HepG2 (cell line): Measurements from ENCODE around the gene CPT1C. TPM values are rescaled to one million over a fixed set of nuclear protein-coding genes. Genes with fewer than 3 reads are reported as not detected.

Experiments used
- ATAC-seq: fragments of 200-7000 bp; cut with Tn5 transposase; 3 replicates; pipeline ENCODE4 v1.9.1; 2020; ENCODE audit warnings: mild to moderate bottlenecking, moderate library complexity
- BruUV-seq: library from RNA; stranded (reverse); fragments of 400-500 nt; replicated peaks from 2 replicates; lab custom pipeline; 2021; lab: Mats Ljungman, UMichigan
- CTCF ChIA-PET: fragments of 300-600 bp; formaldehyde crosslinking; extraction: SDS; loops from one replicate; lab custom pipeline; 2021; ENCODE audit warnings: low total read pairs, inconsistent platforms, low intra/inter-chr PET ratio; lab: Yijun Ruan, JAX
- POLR2A ChIA-PET: fragments of 350-600 bp; sonication (Branson Sonifier 250); formaldehyde crosslinking; loops from one replicate; lab custom pipeline; 2020; ENCODE audit warnings: antibody characterized with exemption, inconsistent platforms; lab: Yijun Ruan, JAX
- DNase-seq: peaks from one replicate; pipeline ENCODE4 v3.0.0-alpha.2; 2015; ENCODE audit warnings: low spot score
- FAIRE-seq: peaks from 3 replicates; lab custom pipeline; 2011; peaks lifted over from hg19 to GRCh38; lab: Jason Lieb, UNC
- H2AFZ ChIP-seq: one replicate; pipeline ENCODE4 v1.6.1; 2011; ENCODE audit warnings: low read length, inconsistent platforms
- H3K27ac ChIP-seq: fragments of 300-600 bp; 3 replicates; pipeline ENCODE4 v1.8.0; 2011; ENCODE audit warnings: mixed run types, mild to moderate bottlenecking, mixed read lengths, low read length, inconsistent platforms; ENCODE audit not compliant: insufficient read depth; ENCODE audit errors: extremely low read length
- H3K27me3 ChIP-seq, 2 experiments: fragments of 200-600 bp in 1 of 2; 2 replicates in 1 of 2; 3 replicates in 1 of 2; pipeline versions ENCODE4 v1.6.0 to v1.8.0; 2011; ENCODE audit warnings: low read length in 2 of 2, mild to moderate bottlenecking in 2 of 2, moderate library complexity in 2 of 2, inconsistent platforms in 1 of 2; ENCODE audit not compliant: insufficient read depth in 2 of 2, control insufficient read depth in 1 of 2
- H3K36me3 ChIP-seq, 2 experiments: fragments of 200-600 bp in 1 of 2; replicated peaks in 1 of 2; 2 replicates in 1 of 2; 3 replicates in 1 of 2; pipeline versions ENCODE4 v1.5.1 to v1.8.0; 2011; ENCODE audit warnings: low read length in 2 of 2, inconsistent platforms in 1 of 2; ENCODE audit not compliant: insufficient read depth in 2 of 2, control insufficient read depth in 1 of 2
- H3K4me1 ChIP-seq: 2 replicates; pipeline ENCODE4 v1.5.1; 2012; ENCODE audit warnings: low read length, inconsistent platforms; ENCODE audit not compliant: insufficient read depth
- H3K4me2 ChIP-seq: 2 replicates; pipeline ENCODE4 v1.6.0; 2011; ENCODE audit warnings: low read depth, low read length, inconsistent platforms
- H3K4me3 ChIP-seq, 3 experiments: fragments of 200-600 bp in 1 of 3; sonication (generic), shearing (Covaris generic) in 1 of 3; replicated peaks in 1 of 3; 2 replicates each; pipeline ENCODE4 v1.5.1; 2011 to 2016; ENCODE audit warnings: low read length in 3 of 3, inconsistent platforms in 2 of 3, low read depth in 2 of 3, mild to moderate bottlenecking in 2 of 3, control low read depth in 1 of 3, mixed read lengths in 1 of 3; ENCODE audit not compliant: insufficient read depth in 1 of 3
- H3K79me2 ChIP-seq: one replicate; pipeline ENCODE4 v1.6.1; 2011; ENCODE audit warnings: low read length, inconsistent platforms; ENCODE audit not compliant: insufficient read depth
- H3K9ac ChIP-seq: 2 replicates; pipeline ENCODE4 v1.6.0; 2011; ENCODE audit warnings: mild to moderate bottlenecking, low read depth, low read length, inconsistent platforms; ENCODE audit not compliant: insufficient read depth
- H3K9me3 ChIP-seq: 2 replicates; pipeline ENCODE4 v1.5.1; 2012; ENCODE audit warnings: mild to moderate bottlenecking, low read length
- H4K20me1 ChIP-seq: 2 replicates; pipeline ENCODE4 v1.6.0; 2011; ENCODE audit warnings: inconsistent platforms, mild to moderate bottlenecking, low read length, moderate library complexity; ENCODE audit not compliant: insufficient read depth
- HOXA9 ChIP-seq: sonication (generic); formaldehyde crosslinking; IDR thresholded peaks from 2 replicates; pipeline ENCODE4 v1.8.1; 2022; ENCODE audit warnings: missing genetic modification reagents, mild to moderate bottlenecking, moderate library complexity, borderline replicate concordance
- RBFOX2 ChIP-seq: fragments of 200-400 bp; formaldehyde crosslinking; IDR thresholded peaks from 2 replicates; pipeline ENCODE4 v1.6.1; 2017; ENCODE audit warnings: low read depth, mild to moderate bottlenecking, low read length
- SAFB2 ChIP-seq: sonication (generic); formaldehyde crosslinking; IDR thresholded peaks from 2 replicates; pipeline ENCODE4 v1.5.1; 2020; ENCODE audit warnings: missing genetic modification reagents, low read depth, mild to moderate bottlenecking, borderline replicate concordance
- SALL2 ChIP-seq: sonication (generic); formaldehyde crosslinking; IDR thresholded peaks from 2 replicates; pipeline ENCODE4 v1.8.1; 2023; ENCODE audit warnings: mild to moderate bottlenecking, missing genetic modification reagents, inconsistent platforms
- SRY ChIP-seq: sonication (generic); formaldehyde crosslinking; IDR thresholded peaks from 2 replicates; pipeline ENCODE4 v1.8.0; 2022; ENCODE audit warnings: mild to moderate bottlenecking, missing genetic modification reagents
- TAF1 ChIP-seq: sonication (generic); formaldehyde crosslinking; IDR thresholded peaks from 2 replicates; pipeline ENCODE4 v1.4.0; 2020; ENCODE audit warnings: missing genetic modification reagents
- TARDBP ChIP-seq: sonication (generic); formaldehyde crosslinking; IDR thresholded peaks from 2 replicates; pipeline ENCODE4 v1.8.0; 2022; ENCODE audit warnings: mild to moderate bottlenecking, missing genetic modification reagents
- THAP7 ChIP-seq: sonication (generic); formaldehyde crosslinking; IDR thresholded peaks from 2 replicates; pipeline ENCODE4 v1.8.1; 2023; ENCODE audit warnings: mild to moderate bottlenecking, missing genetic modification reagents
- TMF1 ChIP-seq: sonication (generic); formaldehyde crosslinking; IDR thresholded peaks from 2 replicates; pipeline ENCODE4 v1.8.1; 2022; ENCODE audit warnings: low read depth, missing genetic modification reagents
- ZNF180 ChIP-seq: sonication (generic); formaldehyde crosslinking; IDR thresholded peaks from 2 replicates; pipeline ENCODE4 v1.4.0; 2020; ENCODE audit warnings: low read depth, missing genetic modification reagents, borderline replicate concordance
- ZNF329 ChIP-seq: sonication (generic); formaldehyde crosslinking; IDR thresholded peaks from 2 replicates; pipeline ENCODE4 v1.9.0; 2021; ENCODE audit warnings: low read depth, mild to moderate bottlenecking, missing genetic modification reagents
- ZNF441 ChIP-seq: sonication (generic); formaldehyde crosslinking; IDR thresholded peaks from 2 replicates; pipeline ENCODE4 v1.7.0; 2021; ENCODE audit warnings: missing genetic modification reagents, borderline replicate concordance
- WGBS: methylation state at CpG from one replicate; pipeline ENCODE4 v1.1.6; 2017; ENCODE audit warnings: low lambda C conversion rate; 5-methylcytosine and 5-hydroxymethylcytosine counted together
- in situ Hi-C: cut with HindIII; loops from 2 replicates; pipeline ENCODE4 v1.10.0; 2017; ENCODE audit warnings: low pct_unique_long_range_greater_than_20kb; ENCODE audit not compliant: extremely low pct_ligation_motif_present
- intact Hi-C: fragments of 100-400 bp; cut with micrococcal nuclease; formaldehyde crosslinking; loops from one replicate; pipeline ENCODE4 v1.10.0; 2022; ENCODE audit not compliant: unreplicated experiment
- polyA plus RNA-seq, 8 experiments: library from polyadenylated mRNA; depleted of rRNA in 3 of 8; stranded (reverse) in 7 of 8; unstranded in 1 of 8; fragments of >200 nt; fragmentation: Illumina TruSeq in 4 of 8; extraction: Trizol in 4 of 8; gene quantifications; 2 replicates each; pipeline versions ENCODE4 v1.2.1 to v1.2.3, GENCODE V29; 2011 to 2016; ENCODE audit warnings: low read depth in 4 of 8, missing spikeins in 1 of 8, mixed read lengths in 1 of 8; ENCODE audit not compliant: insufficient read depth in 1 of 8
- total RNA-seq, 5 experiments: library from RNA; depleted of rRNA; stranded (reverse); fragments of >200 nt; fragmentation: Illumina TruSeq; extraction: Trizol; gene quantifications; 2 replicates each; pipeline ENCODE4 v1.2.3, GENCODE V29; 2016; ENCODE audit warnings: low read depth in 1 of 5
- TF ChIP-seq, protein P1 (sequence below): sonication (generic); formaldehyde crosslinking; IDR thresholded peaks from 2 replicates; pipeline ENCODE4 v1.4.0; 2020; ENCODE audit warnings: mild to moderate bottlenecking, missing genetic modification reagents
- TF ChIP-seq, protein P2 (sequence below): sonication (generic); formaldehyde crosslinking; IDR thresholded peaks from 2 replicates; pipeline ENCODE4 v1.9.0; 2021; ENCODE audit warnings: missing genetic modification reagents, borderline replicate concordance

The CPT1C gene
- total and polyA plus RNA-seq, 2 of the 13 experiments (the other 11 are each of a cell fraction or from before 2014, with no cell fraction given) = 0.18 TPM; not detected in 1

- Histone ChIP-seq H3K27me3 (no peaks in the 10 kb centered on the region), H3K27ac (no peak overlapping the region), H3K4me2 (no peak overlapping the region), H3K4me3 (no peak overlapping the region), H3K9ac (no peak overlapping the region), H4K20me1 (no peaks in the 10 kb centered on the region), H3K79me2 (no peaks in the 10 kb centered on the region)
- ChIA-PET POLR2A (interaction anchor here (1.1 to 2.1 kb wide), 3 partner anchors 11 to 18 kb away, joined by 3 to 7 read pairs (median 3); partner anchors contain the start of gene SCAF1), CTCF (no interaction called here)
- BruUV-seq = no TSS peak
- ATAC-seq = no peak
- WGBS = 100% methylated on average over 3 of the region's 15 CpGs
- no peak for DNase-seq
- in situ Hi-C loops (no loop called here), intact Hi-C loops (no loop called here)
- no peak for FAIRE-seq
- TF ChIP-seq RBFOX2 (peak; percentile 28; the same call in 1 of the 2 replicates), ZNF441 (CRISPR knock-in tag) (no peak)
- TF ChIP-seq, all 625 proteins: peak for 1
- peaks cover 30 to 82% of the 10 kb centered on the region in 2 experiments for H3K36me3 ChIP-seq
- H3K4me1 ChIP-seq = peaks cover 15% of the 10 kb centered on the region
- no peaks in the 10 kb centered on the region for H3K9me3 ChIP-seq
- no peak overlapping the region for H2AFZ ChIP-seq
These were observed 32.8 kb upstream of the CPT1C start for GRCh38 chr19:49658139-49658517.

GRCh38 chr19:49658566-49659442 is 32.1 kb upstream of the CPT1C start:
- in situ Hi-C loops (no loop called here), intact Hi-C loops (no loop called here)
- Histone ChIP-seq H4K20me1 (peaks cover under 1% of the 10 kb centered on the region; the same call in 1 of the 2 replicates), H3K4me2 (no peak overlapping the region), H3K4me1 (peaks cover 22% of the 10 kb centered on the region), H3K36me3 (peaks cover 27 to 79% of the 10 kb centered on the region in 2 experiments), H2AFZ (no peak overlapping the region), H3K79me2 (no peaks in the 10 kb centered on the region), H3K4me3 (no peak overlapping the region), H3K9ac (no peak overlapping the region), H3K27ac (no peak overlapping the region), H3K9me3 (no peaks in the 10 kb centered on the region), H3K27me3 (no peaks in the 10 kb centered on the region)
- no peak for DNase-seq
- ATAC-seq = no peak
- ChIA-PET CTCF (no interaction called here), POLR2A (interaction anchor here (1.1 to 2.1 kb wide), 2 partner anchors 16 to 18 kb away, joined by 3 to 7 read pairs; partner anchors contain the start of gene SCAF1)
- no peak for FAIRE-seq
- BruUV-seq = no TSS peak
- WGBS = 98% methylated on average over 6 of the region's 12 CpGs
- TF ChIP-seq, protein P1, sequence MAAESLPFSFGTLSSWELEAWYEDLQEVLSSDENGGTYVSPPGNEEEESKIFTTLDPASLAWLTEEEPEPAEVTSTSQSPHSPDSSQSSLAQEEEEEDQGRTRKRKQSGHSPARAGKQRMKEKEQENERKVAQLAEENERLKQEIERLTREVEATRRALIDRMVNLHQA = no peak
- TF ChIP-seq TAF1 (no peak), TMF1 (no peak), SRY (CRISPR knock-in tag) (0 out of 2 replicates have a peak, but pooled peaks have one; percentile 29), THAP7 (CRISPR knock-in tag) (no peak), SALL2 (no peak), ZNF180 (CRISPR knock-in tag) (no peak), SAFB2 (CRISPR knock-in tag) (no peak), HOXA9 (CRISPR knock-in tag) (no peak), TARDBP (CRISPR knock-in tag) (no peak), ZNF329 (CRISPR knock-in tag) (no peak)
- TF ChIP-seq, protein P2, sequence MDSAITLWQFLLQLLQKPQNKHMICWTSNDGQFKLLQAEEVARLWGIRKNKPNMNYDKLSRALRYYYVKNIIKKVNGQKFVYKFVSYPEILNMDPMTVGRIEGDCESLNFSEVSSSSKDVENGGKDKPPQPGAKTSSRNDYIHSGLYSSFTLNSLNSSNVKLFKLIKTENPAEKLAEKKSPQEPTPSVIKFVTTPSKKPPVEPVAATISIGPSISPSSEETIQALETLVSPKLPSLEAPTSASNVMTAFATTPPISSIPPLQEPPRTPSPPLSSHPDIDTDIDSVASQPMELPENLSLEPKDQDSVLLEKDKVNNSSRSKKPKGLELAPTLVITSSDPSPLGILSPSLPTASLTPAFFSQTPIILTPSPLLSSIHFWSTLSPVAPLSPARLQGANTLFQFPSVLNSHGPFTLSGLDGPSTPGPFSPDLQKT = no peak
